Activated CD8-positive, alpha-beta memory T cell treated with anti-CD3 and anti-CD28 coated beads for 4 hours (primary cell): ENCODE data around the gene RPAP2.
"Not testable (repeated sequence)": the region's sequence is repeated elsewhere in the genome, so short reads cannot be mapped to it uniquely, and the experiment has no call there.

ENCODE experiments used
- DNase-seq, 2 donors: peaks; one replicate each; pipeline ENCODE4 v3.0.0-alpha.2; 2020; ENCODE audit warnings: low read depth in 2 of 2

The RPAP2 gene

DNA sequence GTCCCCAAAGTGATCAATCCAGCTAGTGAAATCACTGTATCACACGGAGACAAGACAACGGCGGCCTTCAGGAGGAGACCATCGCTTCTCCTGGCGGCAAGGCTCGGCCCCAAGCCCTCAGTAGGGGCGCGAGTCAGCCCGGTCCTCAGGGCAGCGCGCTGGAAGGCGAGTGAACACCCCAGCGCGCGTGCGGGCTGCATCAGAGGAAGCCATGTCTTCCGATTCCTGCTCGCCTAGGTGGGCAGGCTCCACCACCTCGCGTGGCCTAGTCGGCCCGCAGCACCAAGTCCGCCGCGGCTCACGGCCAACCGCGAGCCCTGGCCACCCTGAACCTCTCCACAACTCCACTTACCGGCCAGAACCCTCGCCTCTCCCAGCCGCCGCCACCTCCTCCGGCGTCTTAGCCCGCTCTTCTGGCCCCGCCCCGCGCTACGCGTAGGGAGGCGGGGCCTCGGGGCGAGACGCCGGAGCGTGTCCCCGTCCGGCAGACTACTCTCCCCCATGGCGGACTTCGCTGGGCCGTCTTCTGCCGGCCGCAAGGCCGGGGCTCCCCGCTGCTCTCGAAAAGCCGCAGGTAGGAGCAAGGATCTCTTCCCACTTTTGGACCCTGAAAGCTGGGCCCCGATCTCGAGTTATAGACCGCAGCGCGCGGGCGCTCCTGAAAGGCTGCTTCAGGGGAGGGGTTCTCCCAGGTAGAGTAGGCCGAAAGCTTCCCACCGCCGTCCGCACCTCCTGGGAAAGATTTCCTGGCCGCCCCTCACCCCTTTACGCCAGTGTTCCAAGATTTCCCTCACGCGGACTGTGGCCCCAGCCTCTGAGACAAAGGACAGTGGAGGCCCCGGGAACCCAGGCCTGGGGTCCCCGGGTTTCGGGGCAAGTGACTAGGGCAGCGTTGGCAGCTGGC lies at the start of gene RPAP2, which contains the start of gene GLMN:
RPAP2 (plus strand) TSS at position 487 of the 904 bp plus-strand sequence; CDS start at position 502, 15 bp downstream.
GLMN (minus strand) TSS at position 415 of the 904 bp plus-strand sequence. CDS start 988 bp downstream, outside the sequence.
- peak; percentile 36 to 46 for DNase-seq

DNA sequence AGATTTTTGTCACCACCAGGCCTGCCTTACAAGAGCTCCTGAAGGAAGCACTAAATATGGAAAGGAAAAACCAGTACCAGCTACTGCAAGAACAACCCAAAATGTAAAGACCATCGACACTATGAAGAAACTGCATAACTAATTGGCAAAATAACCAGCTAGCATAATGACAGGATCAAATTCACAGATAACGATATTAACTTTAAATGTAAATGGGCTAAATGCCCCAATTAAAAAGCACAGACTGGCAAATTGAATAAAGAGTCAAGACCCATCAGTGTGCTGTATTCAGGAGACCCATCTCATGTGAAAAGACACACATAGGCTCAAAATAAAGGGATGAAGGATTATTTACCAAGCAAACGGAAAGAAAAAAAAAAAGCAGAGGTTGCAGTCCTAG lies 44.1 kb upstream of the RPAP2 start:
- not testable (repeated sequence) for DNase-seq

DNA sequence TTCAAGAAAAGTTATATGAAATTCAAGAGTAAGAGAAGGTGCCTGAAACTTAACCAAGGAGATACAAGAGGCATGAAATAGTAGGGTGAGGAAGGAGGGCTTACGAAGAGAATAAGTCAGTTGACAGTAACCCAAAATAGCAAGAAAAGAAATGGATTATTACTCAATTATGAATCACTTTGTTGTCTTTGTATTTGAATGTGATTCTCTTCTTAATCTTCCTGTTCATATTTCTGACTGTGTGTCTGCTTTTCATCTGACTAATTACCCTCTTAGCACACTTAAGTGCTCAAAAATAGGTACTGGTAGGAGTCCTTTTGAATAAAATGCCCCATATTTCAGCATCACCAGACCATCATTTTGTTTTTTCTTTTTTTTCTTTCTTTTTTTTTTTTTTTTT lies 39.5 kb upstream of the RPAP2 start:
- no peak for DNase-seq

DNA sequence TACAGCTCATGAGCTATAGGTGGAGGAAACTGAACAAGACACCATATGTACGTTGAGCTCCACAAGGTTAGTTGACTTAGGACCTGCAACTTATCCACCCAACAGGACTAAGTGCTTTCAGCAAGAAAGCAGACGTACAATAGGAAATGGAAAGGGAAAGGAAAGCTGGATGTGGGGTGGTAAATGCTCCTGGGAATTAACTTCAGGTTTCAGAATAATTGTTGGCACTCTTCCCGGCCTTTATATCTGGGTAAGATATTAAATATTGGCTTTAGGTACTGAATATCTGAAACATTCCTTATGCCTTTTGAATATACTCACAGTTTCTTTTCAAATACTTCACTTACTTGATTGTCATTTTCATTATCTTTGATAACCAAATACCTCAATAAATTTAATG lies 36.3 kb upstream of the RPAP2 start:
- DNase-seq = no peak

DNA sequence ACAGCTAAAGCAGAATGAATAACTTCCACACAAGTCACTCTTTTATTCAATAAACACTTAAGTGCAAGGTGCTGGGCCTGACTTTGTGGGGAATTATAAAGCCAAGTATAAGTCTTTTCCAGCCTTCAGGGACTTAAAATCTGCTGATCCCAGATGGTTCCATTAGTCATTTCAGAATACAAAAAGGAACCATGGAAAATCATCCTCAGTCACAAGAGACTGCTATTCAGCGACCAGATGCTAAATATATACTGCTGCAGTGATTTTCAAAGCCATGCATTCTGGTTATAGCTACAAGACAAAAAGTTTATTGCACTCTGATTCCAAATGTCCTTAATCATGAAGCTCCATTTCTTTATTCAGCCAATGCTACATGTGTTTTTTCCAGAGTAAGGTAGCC lies 25.8 kb upstream of the RPAP2 start:
- DNase-seq = no peak

DNA sequence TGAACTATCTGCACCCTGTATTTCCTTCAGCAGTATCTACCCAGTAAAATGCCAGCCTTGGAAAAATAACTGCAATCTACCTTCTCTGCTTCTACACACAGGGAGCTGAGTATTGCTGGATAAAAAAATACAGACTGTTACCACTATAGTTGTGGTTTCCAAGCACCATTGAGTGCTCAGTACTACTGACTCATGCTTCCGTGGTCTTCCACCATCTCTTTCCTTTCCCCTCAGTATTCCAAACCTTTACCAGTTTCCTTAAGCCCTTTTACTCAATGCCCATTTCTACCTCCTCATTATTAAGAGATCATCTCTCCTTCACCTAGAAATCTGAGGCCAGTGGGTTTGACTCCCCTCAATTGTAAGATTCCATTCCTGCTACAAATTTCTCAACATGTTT lies 23.9 kb upstream of the RPAP2 start:
- DNase-seq = no peak

DNA sequence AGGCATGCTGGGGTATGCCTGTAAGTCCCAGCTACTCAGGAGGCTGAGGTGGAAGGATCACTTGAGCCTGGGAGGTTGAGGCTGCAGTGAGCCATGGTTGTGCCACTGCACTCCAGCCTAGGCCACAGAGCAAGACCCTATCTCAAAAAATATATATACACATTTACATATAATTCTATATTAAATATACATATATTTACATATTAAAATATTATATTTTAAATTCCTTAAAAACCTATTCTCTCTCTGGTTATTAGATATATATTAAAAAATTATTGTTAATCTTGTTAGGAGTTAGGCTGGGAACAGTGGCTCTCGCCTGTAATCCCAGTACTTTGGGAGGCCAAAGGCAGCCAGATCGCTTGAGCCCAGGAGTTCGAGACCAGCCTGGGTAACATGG lies 22.8 kb upstream of the RPAP2 start:
- DNase-seq = no peak

DNA sequence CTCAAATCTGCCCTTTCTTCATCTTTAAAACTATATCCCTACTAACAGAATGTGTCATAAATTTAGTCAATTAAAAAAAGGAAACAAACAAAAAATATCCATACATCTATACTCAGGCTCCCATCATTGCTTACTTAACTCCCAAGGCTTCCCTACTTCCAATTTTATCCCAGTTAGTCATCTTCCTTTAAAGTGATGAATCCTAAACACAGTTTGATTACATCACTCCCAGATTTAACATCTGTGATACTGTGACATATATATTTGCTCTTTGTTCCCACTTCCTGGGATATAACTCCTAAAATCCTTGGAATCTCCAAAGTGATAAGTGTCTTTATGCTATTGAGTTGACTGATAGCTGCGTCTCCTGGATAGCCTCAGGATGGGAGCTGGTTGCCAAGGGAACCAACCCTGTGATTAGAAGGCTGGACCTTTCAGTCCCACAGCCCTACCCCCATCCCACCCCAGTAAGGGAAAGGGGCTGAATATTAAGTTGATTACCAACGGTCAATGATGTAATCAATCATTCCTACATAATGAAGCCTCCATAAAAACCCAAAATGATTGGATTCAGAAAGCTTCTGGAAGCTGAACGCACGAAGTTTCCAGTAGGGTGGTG lies 21.6 kb upstream of the RPAP2 start:
- DNase-seq = no peak

DNA sequence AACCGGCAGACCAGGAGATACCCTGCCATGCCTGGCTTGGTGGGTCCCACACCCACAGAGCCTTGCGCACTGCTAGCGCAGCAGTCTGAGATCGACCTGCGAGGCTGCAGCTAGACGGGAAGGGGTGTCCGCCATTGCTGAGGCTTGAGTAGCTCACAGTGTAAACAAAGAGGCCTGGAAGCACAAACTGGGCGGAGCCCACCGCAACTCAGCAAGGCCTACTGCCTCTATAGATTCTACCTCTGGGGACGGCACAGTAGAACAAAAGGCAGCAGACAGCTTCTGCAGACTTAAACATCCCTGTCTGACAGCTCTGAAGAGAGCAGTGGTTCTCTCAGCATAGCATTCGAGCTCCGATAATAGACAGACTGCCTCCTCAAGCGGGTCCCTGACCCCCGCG lies 19.1 kb upstream of the RPAP2 start:
- not testable (repeated sequence) for DNase-seq

DNA sequence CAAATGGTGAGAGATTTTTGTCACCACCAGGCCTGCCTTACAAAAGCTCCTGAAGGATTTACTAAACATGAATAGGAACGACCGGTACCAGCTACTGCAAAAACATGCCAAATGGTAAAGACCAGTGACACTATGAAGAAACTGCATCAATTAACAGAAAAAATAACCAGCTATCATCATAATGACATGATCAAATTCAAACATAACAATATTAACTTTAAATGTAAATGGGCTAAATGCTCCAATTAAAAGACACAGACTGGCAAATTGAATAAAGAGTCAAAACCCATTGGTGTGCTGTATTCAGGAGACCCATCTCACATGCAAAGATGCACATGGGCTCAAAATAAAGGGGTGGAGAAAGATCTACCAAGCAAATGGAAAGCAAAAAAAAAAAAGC lies 17.4 kb upstream of the RPAP2 start:
- DNase-seq = not testable (repeated sequence)

DNA sequence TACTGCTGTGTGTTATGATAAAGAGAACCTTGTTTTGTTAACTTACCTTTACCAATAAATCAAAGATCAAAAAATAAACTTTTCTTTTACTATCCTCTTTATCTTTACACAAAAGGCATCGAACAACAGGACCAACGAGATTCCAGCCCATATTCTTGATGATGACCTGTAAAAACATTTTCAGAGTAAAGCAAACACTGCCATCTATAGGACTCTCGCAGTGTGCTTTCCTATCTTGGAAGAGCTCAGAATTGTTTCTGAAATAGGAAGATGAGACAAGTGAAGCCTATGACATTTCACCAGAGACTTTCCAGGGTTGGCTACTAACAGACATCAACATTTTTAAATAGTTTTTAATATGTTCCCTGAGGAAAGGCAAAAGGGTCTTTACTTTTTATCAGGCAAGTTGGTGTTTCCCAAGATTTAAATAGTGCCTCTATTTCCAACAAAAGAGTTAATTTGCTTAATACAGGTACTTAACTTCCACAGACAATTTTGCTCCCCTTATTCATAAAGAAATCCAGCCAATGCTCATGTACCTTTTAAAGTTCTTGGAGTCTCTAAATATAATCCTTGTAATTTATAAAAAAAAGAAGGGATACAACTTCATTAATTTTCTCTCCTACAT lies 7.4 kb upstream of the RPAP2 start:
- DNase-seq = no peak

DNA sequence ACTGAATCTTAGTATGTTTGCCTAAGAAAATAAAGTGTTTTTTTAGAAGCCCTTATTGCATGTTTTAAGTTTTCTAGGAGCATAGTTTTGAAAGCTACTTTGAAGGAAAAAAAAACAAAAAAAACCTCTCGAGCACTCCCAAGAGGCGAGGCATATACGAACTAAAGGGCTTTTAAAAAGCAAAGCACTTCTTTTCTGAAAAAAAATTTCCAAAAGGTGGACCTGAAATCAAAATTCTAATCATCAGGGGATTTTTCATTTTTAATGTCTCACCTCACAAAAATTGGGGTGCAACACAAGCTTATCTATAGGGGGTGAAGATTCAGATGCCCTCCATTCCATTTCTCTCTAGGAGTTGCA lies 666 bp upstream of the RPAP2 start:
- no peak for DNase-seq

DNA sequence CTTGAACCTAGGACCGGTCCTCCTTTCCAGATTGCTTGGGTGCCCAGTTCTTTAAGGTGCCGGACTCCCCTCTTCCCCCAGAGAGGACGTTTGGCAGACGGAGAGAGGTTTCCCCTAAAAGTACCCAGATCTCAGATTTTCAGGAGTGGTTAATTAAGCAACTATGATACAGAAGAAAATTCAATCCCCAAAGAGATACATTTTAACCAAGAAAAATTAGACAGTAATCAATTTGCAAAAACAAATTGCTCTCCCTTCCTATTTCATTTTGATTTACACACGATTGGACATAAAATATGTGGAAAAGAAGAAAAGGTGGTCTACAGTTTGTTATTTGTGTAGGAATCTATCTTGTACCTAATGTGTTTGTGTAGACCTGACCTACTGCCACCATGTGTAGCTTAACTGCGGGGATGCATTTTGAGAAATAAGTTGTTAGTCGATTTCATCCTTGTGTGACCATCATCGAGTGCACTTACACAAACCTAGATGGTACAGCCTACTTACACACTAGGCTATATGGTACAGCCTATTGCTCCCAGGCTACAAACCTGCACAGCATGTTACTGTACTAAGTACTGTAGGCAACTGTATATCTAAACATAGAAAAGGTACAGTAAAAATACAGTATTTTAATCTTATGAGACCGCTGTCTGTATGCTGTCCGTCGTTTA lies 755 bp downstream of the RPAP2 start:
- DNase-seq = no peak

DNA sequence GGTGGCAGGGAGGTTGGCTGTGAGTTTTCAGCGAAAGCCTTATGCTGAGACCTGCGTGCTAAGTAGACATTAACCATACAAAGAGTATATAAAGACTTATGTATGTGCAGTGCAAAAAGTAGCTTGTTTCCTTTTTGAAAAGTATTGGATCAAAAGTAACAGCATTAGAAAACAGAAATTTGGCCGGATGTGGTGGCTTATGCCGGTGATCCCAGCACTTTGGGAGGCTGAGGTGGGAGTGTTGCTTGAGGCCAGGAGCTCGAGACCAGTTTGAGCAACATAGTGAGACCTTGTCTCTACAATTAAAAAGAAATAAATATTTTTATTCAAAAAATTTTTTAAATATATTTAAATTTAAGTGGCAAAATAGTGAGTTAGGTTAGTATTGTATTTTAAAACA lies 2.2 kb downstream of the RPAP2 start:
- no peak for DNase-seq

DNA sequence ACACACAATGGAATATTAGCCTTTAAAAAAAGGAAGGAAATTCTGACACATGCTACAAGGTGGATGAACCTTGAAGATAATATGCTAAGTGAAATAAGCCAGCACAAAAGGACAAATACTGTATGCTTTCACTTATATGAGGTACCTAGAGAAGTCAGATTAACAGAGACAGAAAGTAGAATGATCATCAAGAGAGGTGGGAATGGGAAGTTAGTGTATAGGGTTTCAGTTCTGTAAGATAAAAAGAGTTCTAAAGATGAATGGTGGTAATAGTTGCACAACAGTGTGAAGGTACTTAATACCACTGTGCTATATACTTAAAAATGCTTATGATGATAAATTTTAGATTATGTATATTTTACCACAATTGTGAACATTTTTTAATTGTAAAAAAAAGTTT lies 7.2 kb downstream of the RPAP2 start:
- DNase-seq = no peak

DNA sequence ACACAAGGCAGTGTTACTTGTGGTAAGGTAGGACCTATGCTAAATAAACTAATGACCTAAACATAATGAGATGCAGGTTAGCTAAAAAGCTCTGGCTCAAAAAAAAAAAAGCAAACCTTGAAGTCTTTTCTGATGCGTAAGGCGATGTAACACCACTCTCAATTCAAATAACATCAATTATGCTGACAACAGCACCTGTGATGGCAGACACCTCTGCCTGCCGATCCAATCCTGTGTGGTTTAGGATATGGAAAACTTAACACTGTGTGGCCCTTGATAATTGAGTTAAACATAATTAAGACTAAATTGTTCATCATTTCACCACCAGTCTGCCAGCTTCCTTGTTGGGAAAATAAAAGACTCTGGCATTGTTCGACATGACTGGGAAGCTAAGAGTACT lies 9.1 kb downstream of the RPAP2 start:
- DNase-seq = no peak

DNA sequence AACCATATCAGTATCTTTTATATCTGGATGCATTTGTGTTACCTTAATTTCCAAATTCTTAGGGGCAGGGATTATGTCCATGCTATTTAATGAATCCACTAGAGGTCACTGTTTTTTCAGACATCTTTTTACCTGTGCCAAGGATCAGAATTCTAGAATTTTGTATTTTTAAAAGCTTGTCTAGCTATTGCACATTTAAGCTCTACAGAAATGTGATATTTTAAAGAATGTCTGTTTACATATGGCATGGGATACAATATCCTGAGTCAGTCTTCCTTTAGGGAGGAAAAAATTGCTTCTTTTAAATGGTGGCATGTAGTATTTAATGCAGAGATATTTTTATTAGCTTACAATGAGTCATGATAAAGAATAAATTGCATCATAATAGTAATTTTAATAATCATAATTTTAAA lies 11.3 kb downstream of the RPAP2 start:
- no peak for DNase-seq

DNA sequence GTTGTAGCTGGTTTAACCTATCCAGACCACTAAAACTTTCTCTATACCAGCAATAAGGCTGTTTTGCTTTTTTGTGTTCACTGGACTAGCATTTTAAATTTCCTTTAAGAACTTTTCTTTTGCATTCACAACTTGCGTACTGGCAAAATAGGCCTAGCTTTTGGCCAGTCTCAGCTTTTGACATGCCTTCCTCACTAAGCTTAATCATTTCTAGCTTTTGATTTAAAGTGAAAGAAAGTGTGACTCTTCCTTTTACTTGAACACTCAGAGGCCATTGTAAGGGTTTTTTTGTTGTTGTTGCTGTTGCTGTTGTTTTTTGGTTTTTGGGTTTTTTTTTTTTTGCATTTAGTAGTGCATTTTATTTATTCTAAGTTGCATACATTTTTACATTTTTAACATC lies 15.2 kb downstream of the RPAP2 start:
- DNase-seq = no peak

DNA sequence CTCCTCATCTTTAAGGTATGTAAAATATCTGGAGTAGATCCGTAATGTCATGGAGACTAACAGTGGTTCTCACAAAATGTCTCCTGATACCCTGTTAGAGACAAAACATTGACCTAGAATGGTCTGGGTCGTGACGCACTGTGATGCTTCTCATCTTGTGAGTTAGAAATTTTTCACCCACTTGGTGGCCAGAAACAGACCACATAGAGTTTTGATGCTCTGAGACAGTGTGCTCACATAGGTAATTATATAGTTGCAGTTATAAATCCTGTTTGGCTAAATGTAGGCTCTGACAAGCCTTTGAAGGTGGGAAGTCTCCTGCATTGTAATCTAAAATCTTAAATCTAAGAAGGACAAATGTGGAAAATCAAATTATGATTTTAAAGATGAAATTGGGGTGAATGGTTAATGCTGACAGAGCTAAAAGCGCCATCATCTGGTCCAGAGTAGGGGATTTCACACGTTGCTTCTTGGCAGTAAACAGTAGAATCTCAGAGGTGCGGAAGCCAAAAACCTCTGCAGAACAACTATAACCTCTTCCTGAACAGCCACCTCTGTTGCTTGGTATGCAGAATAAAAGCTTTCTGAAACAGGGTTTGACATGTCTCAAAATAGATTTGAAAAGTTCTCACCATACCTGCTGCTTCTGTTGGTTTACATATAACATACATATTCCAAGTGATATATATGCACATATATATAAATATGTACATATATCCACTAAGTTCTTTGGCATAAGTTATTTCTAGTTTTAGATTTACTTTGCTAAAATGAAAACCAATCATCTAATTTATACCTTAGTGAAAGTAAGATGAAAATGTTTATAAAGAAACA lies 17.1 kb downstream of the RPAP2 start:
- no peak for DNase-seq

DNA sequence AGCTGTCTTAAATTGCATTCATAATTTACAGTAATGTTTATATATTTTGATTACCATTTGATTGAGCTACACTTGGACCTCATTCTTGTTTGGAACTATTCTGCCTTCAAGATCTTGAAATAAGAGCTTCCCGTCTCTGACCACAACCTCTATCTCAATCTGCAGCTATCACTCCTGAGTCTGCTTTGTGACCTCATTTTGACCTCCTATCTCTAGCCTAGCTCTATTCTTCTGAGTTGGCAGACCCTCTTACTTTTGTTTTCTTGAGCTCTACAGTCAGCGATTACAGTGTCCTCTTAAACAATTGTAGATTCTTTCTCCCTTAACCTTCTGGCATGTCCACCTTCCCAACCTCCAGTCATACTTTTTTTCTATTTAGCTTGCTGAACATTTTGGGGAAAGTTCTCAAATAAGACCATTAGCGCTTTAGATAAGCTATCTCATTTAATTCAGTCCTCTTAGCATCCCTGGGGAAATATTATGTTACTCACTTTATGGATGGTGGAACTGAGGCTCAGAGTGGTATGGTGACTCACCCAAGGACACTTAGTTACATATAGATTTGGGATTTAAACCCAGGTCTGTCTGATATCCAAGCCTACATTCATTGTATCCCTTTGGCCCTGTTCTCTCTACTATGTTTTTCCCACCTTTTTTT lies 19.1 kb downstream of the RPAP2 start:
- no peak for DNase-seq
